SK-N-SH (cell line): Measurements from ENCODE around the gene AQP5. TPM values are rescaled to one million over a fixed set of nuclear protein-coding genes. Genes with fewer than 3 reads are reported as not detected.

Experiments
- CTCF ChIA-PET: fragments of 300-600, 350-600 bp; formaldehyde crosslinking; extraction: SDS; loops from one replicate; lab custom pipeline; 2021; lab: Yijun Ruan, JAX
- POLR2A ChIA-PET: fragments of 350-600 bp; sonication (Branson Sonifier 250); formaldehyde crosslinking; extraction: SDS; loops from one replicate; lab custom pipeline; 2020; ENCODE audit warnings: antibody characterized with exemption, inconsistent platforms; lab: Yijun Ruan, JAX
- DNase-seq: peaks from one replicate; pipeline ENCODE4 v3.0.0; 2012
- H2AFZ ChIP-seq: fragments of 200-600 bp; sonication (generic); 2 replicates; pipeline ENCODE4 v1.8.1; 2016; ENCODE audit warnings: antibody characterized with exemption, mild to moderate bottlenecking, low read depth
- H3F3A ChIP-seq: fragments of 200-600 bp; sonication (generic); replicated peaks from 2 replicates; pipeline ENCODE3; 2016; ENCODE audit warnings: antibody characterized with exemption, mild to moderate bottlenecking; ENCODE audit not compliant: insufficient read depth
- H3K27ac ChIP-seq, 2 experiments: fragments of 200-500 bp in 1 of 2; fragments of 200-600 bp in 1 of 2; sonication (Bioruptor generic) in 1 of 2; sonication (generic), shearing (Covaris generic) in 1 of 2; 2 replicates each; pipeline versions ENCODE4 v1.5.1 to v1.6.1; 2014 to 2016; ENCODE audit warnings: low read depth in 2 of 2, inconsistent platforms in 1 of 2, low read length in 1 of 2, mild to moderate bottlenecking in 1 of 2, mixed read lengths in 1 of 2
- H3K27me3 ChIP-seq: fragments of 200-600 bp; sonication (generic), shearing (Covaris generic); 2 replicates; pipeline ENCODE4 v1.6.1; 2016; ENCODE audit warnings: mixed run types; ENCODE audit not compliant: insufficient read depth
- H3K36me3 ChIP-seq, 2 experiments: fragments of 200-500 bp in 1 of 2; fragments of 200-600 bp in 1 of 2; sonication (Bioruptor generic) in 1 of 2; sonication (generic) in 1 of 2; replicated peaks in 1 of 2; 2 replicates each; pipeline versions ENCODE3 to v1.5.1; 2014 to 2016; ENCODE audit warnings: low read length in 1 of 2, mild to moderate bottlenecking in 1 of 2; ENCODE audit not compliant: insufficient read depth in 2 of 2, control insufficient read depth in 1 of 2
- H3K4me1 ChIP-seq, 2 experiments: fragments of 200-500 bp in 1 of 2; fragments of 200-600 bp in 1 of 2; sonication (Bioruptor generic) in 1 of 2; sonication (generic), shearing (Covaris generic) in 1 of 2; 2 replicates each; pipeline versions ENCODE4 v1.5.1 to v1.6.1; 2014 to 2016; ENCODE audit warnings: low read depth in 1 of 2, low read length in 1 of 2, mixed run types in 1 of 2; ENCODE audit not compliant: insufficient read depth in 2 of 2, control insufficient read depth in 1 of 2
- H3K4me2 ChIP-seq: fragments of 200-600 bp; sonication (generic), shearing (Covaris generic); 2 replicates; pipeline ENCODE4 v1.6.1; 2017; ENCODE audit warnings: mixed run types
- H3K4me3 ChIP-seq, 2 experiments: fragments of 200-500 bp in 1 of 2; fragments of 200-600 bp in 1 of 2; sonication (Bioruptor generic) in 1 of 2; sonication (generic), shearing (Covaris generic) in 1 of 2; 2 replicates each; pipeline versions ENCODE4 v1.5.1 to v1.8.1; 2014 to 2016; ENCODE audit warnings: low read depth in 2 of 2, inconsistent platforms in 1 of 2, low read length in 1 of 2, mild to moderate bottlenecking in 1 of 2, mixed read lengths in 1 of 2, moderate library complexity in 1 of 2
- H3K79me2 ChIP-seq: fragments of 200-600 bp; sonication (generic); 2 replicates; pipeline ENCODE4 v1.8.1; 2017; ENCODE audit warnings: mild to moderate bottlenecking; ENCODE audit not compliant: insufficient read depth
- H3K9ac ChIP-seq: fragments of 200-600 bp; sonication (generic); 2 replicates; pipeline ENCODE4 v1.6.1; 2017; ENCODE audit warnings: mixed run types
- H3K9me2 ChIP-seq: fragments of 200-600 bp; sonication (generic); 2 replicates; pipeline ENCODE4 v1.6.1; 2017; ENCODE audit warnings: mixed run types
- H3K9me3 ChIP-seq: fragments of 200-600 bp; sonication (generic); 2 replicates; pipeline ENCODE4 v1.6.1; 2017; ENCODE audit warnings: mixed run types, mild to moderate bottlenecking, moderate library complexity
- H4K20me1 ChIP-seq: fragments of 200-600 bp; sonication (generic); 2 replicates; pipeline ENCODE4 v1.6.1; 2017; ENCODE audit warnings: mild to moderate bottlenecking, mixed run types; ENCODE audit not compliant: insufficient read depth
- CHD2 ChIP-seq: fragments of 150-350 bp; IDR thresholded peaks from 2 replicates; pipeline ENCODE4 v1.6.1; 2018; ENCODE audit warnings: low read length; ENCODE audit not compliant: partially characterized antibody
- ELF1 ChIP-seq: IDR thresholded peaks from 2 replicates; pipeline ENCODE4 v1.4.0; 2012
- FOSL2 ChIP-seq: IDR thresholded peaks from 2 replicates; pipeline ENCODE4 v1.4.0; 2012; ENCODE audit warnings: low read depth, mild to moderate bottlenecking, moderate library complexity, borderline replicate concordance
- FOXM1 ChIP-seq: IDR thresholded peaks from 2 replicates; pipeline ENCODE4 v1.4.0; 2012; ENCODE audit warnings: low read depth, mild to moderate bottlenecking
- GABPA ChIP-seq: IDR thresholded peaks from 2 replicates; pipeline ENCODE4 v1.4.0; 2012; ENCODE audit warnings: low read depth, mild to moderate bottlenecking
- MXI1 ChIP-seq: IDR thresholded peaks from 2 replicates; pipeline ENCODE4 v1.6.1; 2012; ENCODE audit warnings: mild to moderate bottlenecking, low read depth, low read length, improper control_type of control experiment
- NFIC ChIP-seq: IDR thresholded peaks from 2 replicates; pipeline ENCODE4 v1.4.0; 2012; ENCODE audit warnings: borderline replicate concordance
- POLR2AphosphoS5 ChIP-seq: IDR thresholded peaks from 2 replicates; pipeline ENCODE4 v1.6.1; 2012; ENCODE audit warnings: low read depth, low read length
- RCOR1 ChIP-seq: fragments of 150-350 bp; IDR thresholded peaks from 2 replicates; pipeline ENCODE4 v1.6.1; 2017; ENCODE audit warnings: antibody characterized with exemption, low read length
- RFX5 ChIP-seq: IDR thresholded peaks from 2 replicates; pipeline ENCODE4 v1.6.1; 2012; ENCODE audit warnings: mild to moderate bottlenecking, improper control_type of control experiment, low read length
- TEAD4 ChIP-seq: IDR thresholded peaks from 2 replicates; pipeline ENCODE4 v1.4.0; 2012; ENCODE audit warnings: mild to moderate bottlenecking, borderline replicate concordance; ENCODE audit not compliant: insufficient read depth
- YY1 ChIP-seq: IDR thresholded peaks from 2 replicates; pipeline ENCODE4 v1.4.0; 2012; ENCODE audit warnings: low read depth, mild to moderate bottlenecking
- WGBS: methylation state at CpG from one replicate; pipeline ENCODE4 v1.1.6; 2017; ENCODE audit warnings: low lambda C conversion rate; 5-methylcytosine and 5-hydroxymethylcytosine counted together
- polyA plus RNA-seq, 3 experiments: library from polyadenylated mRNA; depleted of rRNA; stranded (reverse); fragments of >200 nt; gene quantifications; 2 replicates each; pipeline ENCODE4 v1.2.3, GENCODE V29; 2012
- TF ChIP-seq, protein P1 (sequence below): IDR thresholded peaks from 2 replicates; pipeline ENCODE4 v1.6.1; 2012; ENCODE audit warnings: mild to moderate bottlenecking, low read depth, low read length, moderate library complexity
- TF ChIP-seq, protein P2 (sequence below): IDR thresholded peaks from 2 replicates; pipeline ENCODE4 v1.4.0; 2012; ENCODE audit warnings: low read depth, borderline replicate concordance
- TF ChIP-seq, protein P3 (sequence below): IDR thresholded peaks from 2 replicates; pipeline ENCODE4; 2012
- TF ChIP-seq, protein P4 (sequence below): IDR thresholded peaks from 2 replicates; pipeline ENCODE4 v1.4.0; 2012; ENCODE audit warnings: low read depth

The AQP5 gene
- polyA plus RNA-seq, 1 of the 3 experiments (the other 2 are of a cell fraction), result 0.10 TPM

DNA sequence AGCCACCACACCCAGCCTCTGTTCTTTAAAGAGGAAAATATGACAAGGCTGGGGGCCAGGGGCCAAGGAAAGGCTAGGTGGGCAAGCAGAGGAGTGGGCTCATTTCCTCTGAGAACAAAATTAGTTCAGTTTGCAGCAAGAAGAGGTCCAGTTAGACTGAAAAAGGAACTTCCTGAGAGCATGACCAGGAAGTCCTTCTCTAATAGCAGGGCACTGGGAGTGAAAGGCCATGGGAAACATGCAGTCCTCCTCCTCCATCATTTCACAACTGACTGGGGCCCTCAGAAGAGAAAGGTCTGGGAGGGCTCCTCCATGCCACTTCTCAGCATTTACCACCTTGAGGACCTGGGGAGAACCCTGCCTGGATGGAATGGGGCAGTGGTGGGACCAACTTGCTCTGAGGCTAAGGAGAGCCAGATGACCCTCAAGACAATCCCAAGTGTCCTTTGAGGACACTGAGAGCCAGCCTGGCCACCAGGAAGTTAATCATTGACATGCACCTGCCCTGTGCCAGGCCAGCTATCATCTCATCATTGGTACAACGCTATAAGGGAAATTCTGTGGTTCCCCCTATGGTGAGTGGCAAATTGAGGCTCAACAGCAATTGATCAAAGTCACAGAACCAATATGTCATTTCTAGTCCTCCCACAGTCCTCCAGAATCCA, 9.1 kb upstream of the AQP5 start:
- POLR2A ChIA-PET, result no interaction called here
- 100% methylated on average over 1 of the region's 1 CpG for WGBS
- no peaks in the 10 kb centered on the region for H3K27me3 ChIP-seq

More for the DNA sequence above, 9.1 kb upstream of the AQP5 start:
- Histone ChIP-seq H3K36me3 (no peaks in the 10 kb centered on the region), H3K9ac (no peak overlapping the region), H3K9me3 (no peaks in the 10 kb centered on the region), H3F3A (no peaks in the 10 kb centered on the region), H2AFZ (no peak overlapping the region), H4K20me1 (no peaks in the 10 kb centered on the region), H3K27ac (no peak overlapping the region), H3K4me3 (no peak overlapping the region), H3K9me2 (no peaks in the 10 kb centered on the region), H3K4me1 (peaks cover 0 to 16% of the 10 kb centered on the region in 2 experiments; a peak in 1 of 4 replicates), H3K79me2 (no peaks in the 10 kb centered on the region), H3K4me2 (no peak overlapping the region)
- DNase-seq, result no peak
- TF ChIP-seq, protein P1, sequence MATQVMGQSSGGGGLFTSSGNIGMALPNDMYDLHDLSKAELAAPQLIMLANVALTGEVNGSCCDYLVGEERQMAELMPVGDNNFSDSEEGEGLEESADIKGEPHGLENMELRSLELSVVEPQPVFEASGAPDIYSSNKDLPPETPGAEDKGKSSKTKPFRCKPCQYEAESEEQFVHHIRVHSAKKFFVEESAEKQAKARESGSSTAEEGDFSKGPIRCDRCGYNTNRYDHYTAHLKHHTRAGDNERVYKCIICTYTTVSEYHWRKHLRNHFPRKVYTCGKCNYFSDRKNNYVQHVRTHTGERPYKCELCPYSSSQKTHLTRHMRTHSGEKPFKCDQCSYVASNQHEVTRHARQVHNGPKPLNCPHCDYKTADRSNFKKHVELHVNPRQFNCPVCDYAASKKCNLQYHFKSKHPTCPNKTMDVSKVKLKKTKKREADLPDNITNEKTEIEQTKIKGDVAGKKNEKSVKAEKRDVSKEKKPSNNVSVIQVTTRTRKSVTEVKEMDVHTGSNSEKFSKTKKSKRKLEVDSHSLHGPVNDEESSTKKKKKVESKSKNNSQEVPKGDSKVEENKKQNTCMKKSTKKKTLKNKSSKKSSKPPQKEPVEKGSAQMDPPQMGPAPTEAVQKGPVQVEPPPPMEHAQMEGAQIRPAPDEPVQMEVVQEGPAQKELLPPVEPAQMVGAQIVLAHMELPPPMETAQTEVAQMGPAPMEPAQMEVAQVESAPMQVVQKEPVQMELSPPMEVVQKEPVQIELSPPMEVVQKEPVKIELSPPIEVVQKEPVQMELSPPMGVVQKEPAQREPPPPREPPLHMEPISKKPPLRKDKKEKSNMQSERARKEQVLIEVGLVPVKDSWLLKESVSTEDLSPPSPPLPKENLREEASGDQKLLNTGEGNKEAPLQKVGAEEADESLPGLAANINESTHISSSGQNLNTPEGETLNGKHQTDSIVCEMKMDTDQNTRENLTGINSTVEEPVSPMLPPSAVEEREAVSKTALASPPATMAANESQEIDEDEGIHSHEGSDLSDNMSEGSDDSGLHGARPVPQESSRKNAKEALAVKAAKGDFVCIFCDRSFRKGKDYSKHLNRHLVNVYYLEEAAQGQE, result no peak
- TF ChIP-seq YY1, result no peak
- TF ChIP-seq NFIC, result no peak
- TF ChIP-seq CHD2, result no peak
- TF ChIP-seq, protein P2, sequence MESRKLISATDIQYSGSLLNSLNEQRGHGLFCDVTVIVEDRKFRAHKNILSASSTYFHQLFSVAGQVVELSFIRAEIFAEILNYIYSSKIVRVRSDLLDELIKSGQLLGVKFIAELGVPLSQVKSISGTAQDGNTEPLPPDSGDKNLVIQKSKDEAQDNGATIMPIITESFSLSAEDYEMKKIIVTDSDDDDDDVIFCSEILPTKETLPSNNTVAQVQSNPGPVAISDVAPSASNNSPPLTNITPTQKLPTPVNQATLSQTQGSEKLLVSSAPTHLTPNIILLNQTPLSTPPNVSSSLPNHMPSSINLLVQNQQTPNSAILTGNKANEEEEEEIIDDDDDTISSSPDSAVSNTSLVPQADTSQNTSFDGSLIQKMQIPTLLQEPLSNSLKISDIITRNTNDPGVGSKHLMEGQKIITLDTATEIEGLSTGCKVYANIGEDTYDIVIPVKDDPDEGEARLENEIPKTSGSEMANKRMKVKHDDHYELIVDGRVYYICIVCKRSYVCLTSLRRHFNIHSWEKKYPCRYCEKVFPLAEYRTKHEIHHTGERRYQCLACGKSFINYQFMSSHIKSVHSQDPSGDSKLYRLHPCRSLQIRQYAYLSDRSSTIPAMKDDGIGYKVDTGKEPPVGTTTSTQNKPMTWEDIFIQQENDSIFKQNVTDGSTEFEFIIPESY, result no peak
- no peak for TF ChIP-seq TEAD4
- TF ChIP-seq MXI1, result no peak
- TF ChIP-seq RCOR1, result no peak
- TF ChIP-seq GABPA, result no peak
- no peak for TF ChIP-seq FOXM1
- TF ChIP-seq RFX5, result no peak
- no peak for TF ChIP-seq FOSL2
- TF ChIP-seq, protein P3, sequence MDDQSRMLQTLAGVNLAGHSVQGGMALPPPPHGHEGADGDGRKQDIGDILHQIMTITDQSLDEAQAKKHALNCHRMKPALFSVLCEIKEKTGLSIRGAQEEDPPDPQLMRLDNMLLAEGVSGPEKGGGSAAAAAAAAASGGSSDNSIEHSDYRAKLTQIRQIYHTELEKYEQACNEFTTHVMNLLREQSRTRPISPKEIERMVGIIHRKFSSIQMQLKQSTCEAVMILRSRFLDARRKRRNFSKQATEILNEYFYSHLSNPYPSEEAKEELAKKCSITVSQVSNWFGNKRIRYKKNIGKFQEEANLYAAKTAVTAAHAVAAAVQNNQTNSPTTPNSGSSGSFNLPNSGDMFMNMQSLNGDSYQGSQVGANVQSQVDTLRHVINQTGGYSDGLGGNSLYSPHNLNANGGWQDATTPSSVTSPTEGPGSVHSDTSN, result no peak
- no peak for TF ChIP-seq ELF1
- TF ChIP-seq POLR2AphosphoS5, result no peak
- TF ChIP-seq, protein P4, sequence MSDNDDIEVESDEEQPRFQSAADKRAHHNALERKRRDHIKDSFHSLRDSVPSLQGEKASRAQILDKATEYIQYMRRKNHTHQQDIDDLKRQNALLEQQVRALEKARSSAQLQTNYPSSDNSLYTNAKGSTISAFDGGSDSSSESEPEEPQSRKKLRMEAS, result no peak
- CTCF ChIA-PET, result interaction anchor here (0.7 to 4.5 kb wide), 5 partner anchors 13 to 175 kb away, joined by 3 to 36 read pairs (median 6); no protein-coding TSS in a partner anchor
